Subcutaneous abdominal adipose tissue (tissue), 5 donors: Measurements from ENCODE around the gene SLC9A9.
"Not testable (repeated sequence)": the region's sequence is repeated elsewhere in the genome, so short reads cannot be mapped to it uniquely, and the experiment has no call there.

Source experiments
- H3K27ac ChIP-seq: one replicate; pipeline ENCODE4 v1.7.0; 2013; ENCODE audit warnings: low read depth, mild to moderate bottlenecking, inconsistent platforms, low read length, moderate library complexity
- H3K27me3 ChIP-seq, 5 donors: one replicate each; pipeline ENCODE4 v1.7.0; 2013; ENCODE audit warnings: low read length in 5 of 5, inconsistent platforms in 1 of 5; ENCODE audit not compliant: control insufficient read depth in 5 of 5, insufficient read depth in 4 of 5
- H3K36me3 ChIP-seq, 5 donors: one replicate each; pipeline ENCODE4 v1.7.0; 2013; ENCODE audit warnings: low read length in 5 of 5; ENCODE audit not compliant: control insufficient read depth in 5 of 5, insufficient read depth in 5 of 5
- H3K4me1 ChIP-seq, 5 donors: one replicate each; pipeline ENCODE4 v1.7.0; 2013; ENCODE audit warnings: low read length in 5 of 5, mild to moderate bottlenecking in 3 of 5, moderate library complexity in 1 of 5; ENCODE audit not compliant: control insufficient read depth in 5 of 5, insufficient read depth in 5 of 5
- H3K4me3 ChIP-seq, 5 donors: one replicate each; pipeline ENCODE4 v1.7.0; 2013; ENCODE audit warnings: low read length in 5 of 5, low read depth in 1 of 5
- H3K9ac ChIP-seq, 5 donors: one replicate each; pipeline ENCODE4 v1.7.0; 2013; ENCODE audit warnings: low read length in 5 of 5, mild to moderate bottlenecking in 4 of 5, moderate library complexity in 3 of 5
- H3K9me3 ChIP-seq, 5 donors: one replicate each; pipeline ENCODE4 v1.7.0; 2013; ENCODE audit warnings: low read length in 5 of 5; ENCODE audit not compliant: control insufficient read depth in 5 of 5
- donor health status: healthy.
- donor health status: healthy.
- donor health status: healthy.
- donor health status: healthy.
- donor health status: healthy.

SLC9A9 gene

GRCh38 chr3:143517131-143517530 is 331.1 kb downstream of the SLC9A9 start:
- not testable (repeated sequence) for H3K27me3 ChIP-seq, H3K4me3 ChIP-seq, H3K36me3 ChIP-seq, H3K9ac ChIP-seq, H3K27ac ChIP-seq, H3K9me3 ChIP-seq, H3K4me1 ChIP-seq

DNA sequence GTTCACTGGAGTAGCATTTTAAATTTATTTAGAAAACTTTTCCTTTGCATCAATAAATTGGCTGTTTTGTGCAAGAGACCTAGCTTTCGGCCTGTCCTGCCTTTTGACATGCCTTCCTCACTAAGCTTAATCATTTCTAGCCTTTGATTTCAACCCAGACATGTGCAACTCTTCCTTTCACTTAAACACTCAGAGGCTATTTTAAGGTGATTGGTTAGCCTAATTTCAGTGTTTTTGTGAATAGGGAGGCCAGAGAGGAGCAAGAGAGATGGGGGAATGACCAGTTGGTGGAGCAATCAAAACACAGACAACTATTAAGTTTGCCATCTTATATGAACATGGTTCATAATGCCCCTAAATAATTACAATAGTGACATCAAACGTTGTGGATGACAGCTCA is 333.4 kb downstream of the SLC9A9 start:
- H3K4me1 ChIP-seq: no peaks in the 10 kb centered on the region
- H3K9me3 ChIP-seq: no peaks in the 10 kb centered on the region
- H3K27me3 ChIP-seq: no peaks in the 10 kb centered on the region
- no peaks in the 10 kb centered on the region for H3K36me3 ChIP-seq
- peak overlapping the region; percentile 12 for H3K27ac ChIP-seq
- no peak overlapping the region for H3K9ac ChIP-seq
- no peak overlapping the region for H3K4me3 ChIP-seq

- Histone ChIP-seq H3K36me3 (no peaks in the 10 kb centered on the region), H3K27ac (no peak overlapping the region), H3K27me3 (no peaks in the 10 kb centered on the region)
Observed at GRCh38 chr3:143514109-143514508, 334.2 kb downstream of the SLC9A9 start.

GRCh38 chr3:143511174-143511879 is 336.9 kb downstream of the SLC9A9 start:
- no peaks in the 10 kb centered on the region for H3K36me3 ChIP-seq
- H3K4me1 ChIP-seq: peaks cover 0 to 14% (median 0%) of the 10 kb centered on the region in 5 donors
- H3K9ac ChIP-seq: no peak overlapping the region
- H3K4me3 ChIP-seq: no peak overlapping the region
- no peak overlapping the region for H3K27ac ChIP-seq
- H3K27me3 ChIP-seq: no peaks in the 10 kb centered on the region
- H3K9me3 ChIP-seq: no peaks in the 10 kb centered on the region

More at GRCh38 chr3:143514109-143514508, 334.2 kb downstream of the SLC9A9 start:
- Histone ChIP-seq H3K9me3 (no peaks in the 10 kb centered on the region), H3K4me1 (peaks cover 0 to 3% (median 0%) of the 10 kb centered on the region in 5 donors), H3K4me3 (no peak overlapping the region), H3K9ac (no peak overlapping the region)

DNA sequence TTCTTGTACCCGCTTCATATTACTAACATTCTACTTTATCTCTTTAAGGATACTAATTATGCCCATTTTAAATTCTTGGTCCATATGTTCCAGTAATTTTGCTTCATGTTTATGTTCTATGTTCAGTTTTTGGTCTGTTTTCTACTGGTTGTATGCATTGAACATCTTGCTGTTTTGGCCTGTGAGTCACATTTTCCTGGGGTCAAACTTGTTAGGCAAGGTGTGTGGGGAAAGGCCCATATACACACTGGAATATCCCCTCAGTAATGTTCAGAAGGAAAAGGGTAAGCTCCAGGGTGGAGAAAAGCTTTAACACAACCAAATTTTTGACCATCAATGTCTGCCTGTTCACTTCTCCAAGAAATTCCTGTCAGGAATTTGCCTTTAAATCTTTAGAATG is 337.7 kb downstream of the SLC9A9 start:
- H3K27ac ChIP-seq: no peak overlapping the region
- H3K9me3 ChIP-seq: no peaks in the 10 kb centered on the region
- peaks cover 0 to 14% (median 0%) of the 10 kb centered on the region in 5 donors for H3K4me1 ChIP-seq
- H3K36me3 ChIP-seq: no peaks in the 10 kb centered on the region
- H3K4me3 ChIP-seq: no peak overlapping the region
- no peaks in the 10 kb centered on the region for H3K27me3 ChIP-seq
- no peak overlapping the region for H3K9ac ChIP-seq

DNA sequence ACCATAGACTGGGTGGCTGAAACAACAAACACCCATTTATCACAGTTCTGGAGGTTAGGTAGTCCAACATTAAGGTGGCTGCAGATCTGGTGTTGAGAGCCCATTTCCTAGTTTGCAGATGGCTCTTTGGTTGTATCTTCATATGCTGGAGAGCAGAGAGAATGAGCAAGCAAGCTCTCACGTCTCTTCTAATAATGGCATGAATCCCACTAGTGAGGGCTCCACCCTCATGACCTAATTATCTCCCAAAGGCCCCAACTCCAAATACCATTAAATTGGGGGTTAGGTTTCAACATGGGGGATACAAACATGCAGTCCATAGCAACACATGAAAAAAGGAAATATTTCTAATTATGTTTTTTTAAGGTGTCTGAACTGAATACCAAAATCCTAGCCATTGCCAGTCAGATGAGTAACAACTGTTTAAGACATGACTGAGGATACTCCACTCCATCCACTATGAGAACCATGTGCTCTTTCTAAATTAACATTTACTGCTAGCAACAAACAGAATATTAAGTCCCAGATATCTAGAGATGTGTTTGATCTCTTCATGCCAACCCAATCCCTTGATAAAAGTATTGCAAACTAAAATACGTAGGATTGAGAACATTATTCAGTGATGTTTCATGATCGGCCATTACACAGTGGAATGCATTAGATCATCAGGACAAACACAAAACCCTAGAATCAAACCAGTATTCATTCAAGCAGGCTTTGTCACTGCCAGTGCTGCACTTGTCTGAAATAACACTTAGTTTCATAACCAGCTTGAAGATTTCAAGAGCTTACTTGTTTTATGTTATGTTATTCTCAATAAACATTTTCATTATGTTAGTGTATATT is 340.3 kb downstream of the SLC9A9 start:
- peaks cover 0 to 14% (median 0%) of the 10 kb centered on the region in 5 donors for H3K4me1 ChIP-seq
- H3K27me3 ChIP-seq: no peaks in the 10 kb centered on the region
- no peak overlapping the region for H3K9ac ChIP-seq
- peak overlapping the region; percentile 38 for H3K27ac ChIP-seq
- no peak overlapping the region for H3K4me3 ChIP-seq
- H3K9me3 ChIP-seq: no peaks in the 10 kb centered on the region
- H3K36me3 ChIP-seq: no peaks in the 10 kb centered on the region

DNA sequence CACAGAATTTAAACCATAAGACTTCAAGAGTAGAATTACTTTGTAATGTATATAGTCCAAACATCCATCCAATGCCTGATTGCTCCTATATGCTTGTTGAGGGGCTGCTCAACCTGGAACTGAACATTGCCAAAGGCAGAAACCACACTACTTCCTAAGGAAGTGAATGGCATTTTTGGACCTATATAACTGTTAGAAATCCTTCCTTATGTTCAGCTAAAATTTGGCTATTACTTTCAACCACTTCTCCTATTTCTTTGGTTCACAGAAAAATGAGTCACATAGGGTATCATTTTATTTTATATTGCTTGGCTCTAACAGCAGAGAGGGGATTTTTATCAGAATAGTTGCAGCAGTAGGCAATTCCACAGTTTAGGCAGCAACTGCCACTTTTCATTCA is 342.1 kb downstream of the SLC9A9 start:
- H3K4me1 ChIP-seq: peaks cover 0 to 19% (median 4%) of the 10 kb centered on the region in 5 donors
- H3K9ac ChIP-seq: no peak overlapping the region
- H3K9me3 ChIP-seq: no peaks in the 10 kb centered on the region
- no peak overlapping the region for H3K27ac ChIP-seq
- H3K27me3 ChIP-seq: no peaks in the 10 kb centered on the region
- H3K36me3 ChIP-seq: no peaks in the 10 kb centered on the region
- H3K4me3 ChIP-seq: no peak overlapping the region

DNA sequence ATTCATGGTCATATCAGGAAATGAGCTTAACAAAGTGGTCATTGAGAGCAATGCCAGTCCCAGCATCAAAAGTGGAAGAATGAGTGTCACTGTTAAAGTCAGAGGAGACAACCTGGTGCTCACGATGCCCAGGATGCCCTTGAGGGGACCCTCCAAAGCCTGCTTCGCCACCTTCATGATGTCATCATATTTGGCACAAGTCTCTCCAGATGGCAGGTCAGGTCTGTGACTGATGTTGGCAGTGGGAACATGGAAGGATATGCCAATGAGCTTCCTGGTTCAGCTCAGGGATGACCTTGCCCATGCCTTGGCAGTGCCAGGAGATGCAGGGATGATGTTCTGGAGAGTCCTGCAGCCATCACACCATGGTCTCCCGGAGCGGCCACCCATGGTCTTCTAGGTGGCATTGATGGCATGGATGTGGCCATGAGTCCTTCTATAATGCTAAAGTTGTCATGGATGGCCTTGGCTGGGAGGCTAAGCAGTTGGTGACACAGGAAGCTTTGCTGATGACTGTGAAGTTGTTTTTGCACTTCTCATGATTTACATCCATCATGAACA is 344.9 kb downstream of the SLC9A9 start:
- Histone ChIP-seq H3K9ac (no peak overlapping the region), H3K4me3 (no peak overlapping the region), H3K27ac (no peak overlapping the region), H3K27me3 (no peaks in the 10 kb centered on the region), H3K9me3 (no peaks in the 10 kb centered on the region), H3K36me3 (no peaks in the 10 kb centered on the region), H3K4me1 (peaks cover 0 to 12% (median 4%) of the 10 kb centered on the region in 5 donors)

DNA sequence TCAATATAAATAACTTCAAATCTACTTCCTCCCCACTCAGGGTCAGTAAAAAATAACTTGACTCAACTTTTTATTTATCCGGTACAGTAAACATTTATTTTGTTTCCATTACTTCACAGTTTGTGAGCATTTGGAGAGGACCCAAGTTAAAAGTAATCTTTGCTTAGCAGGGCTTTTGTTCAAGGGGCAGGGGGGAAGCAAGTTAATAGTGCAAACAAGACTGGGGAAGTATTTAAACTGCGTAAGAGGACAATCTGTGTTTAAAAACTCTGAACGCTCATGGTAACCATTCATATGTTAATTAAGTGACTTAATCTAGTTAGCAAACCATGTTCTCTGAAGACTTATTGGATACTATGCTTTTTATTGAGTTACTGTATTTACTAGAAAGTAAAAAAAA is 346.2 kb downstream of the SLC9A9 start:
- no peak overlapping the region for H3K4me3 ChIP-seq
- H3K9ac ChIP-seq: no peak overlapping the region
- no peaks in the 10 kb centered on the region for H3K9me3 ChIP-seq
- no peaks in the 10 kb centered on the region for H3K27me3 ChIP-seq
- H3K36me3 ChIP-seq: no peaks in the 10 kb centered on the region
- H3K27ac ChIP-seq: no peak overlapping the region
- peaks cover 0 to 7% (median 2%) of the 10 kb centered on the region in 5 donors for H3K4me1 ChIP-seq

DNA sequence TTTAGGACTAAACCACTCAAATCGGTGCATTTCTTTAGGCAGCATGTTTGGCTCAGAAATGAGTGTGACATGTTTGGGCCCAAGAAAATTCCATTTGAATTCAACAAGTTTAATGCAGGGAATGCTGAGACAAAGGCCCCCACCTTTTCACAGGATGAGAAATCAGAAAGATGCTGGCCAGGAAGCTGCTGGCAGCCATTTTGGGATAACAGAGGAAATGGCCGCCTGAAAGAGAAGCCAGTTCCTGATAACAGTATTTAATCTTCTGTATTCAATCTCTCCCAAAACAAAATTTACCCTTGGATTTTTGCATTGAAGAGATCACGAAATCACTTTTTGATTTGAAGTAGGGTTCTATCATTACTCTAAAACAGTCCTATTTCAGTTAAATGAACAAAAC is 350.9 kb downstream of the SLC9A9 start:
- H3K9ac ChIP-seq: no peak overlapping the region
- H3K4me3 ChIP-seq: no peak overlapping the region
- no peak overlapping the region for H3K27ac ChIP-seq
- H3K27me3 ChIP-seq: no peaks in the 10 kb centered on the region
- H3K9me3 ChIP-seq: no peaks in the 10 kb centered on the region
- peaks cover 0 to 5% (median 0%) of the 10 kb centered on the region in 5 donors for H3K36me3 ChIP-seq
- peaks cover 0 to 7% (median 2%) of the 10 kb centered on the region in 5 donors for H3K4me1 ChIP-seq
